CD4-positive, alpha-beta T cell treated with Interleukin-10 for 1 hour (primary cell): ENCODE measurements around the gene TEX44.

ENCODE experiments used
- DNase-seq: peaks from one replicate; pipeline ENCODE4 v3.0.0-alpha.2; 2020

Gene TEX44

DNA sequence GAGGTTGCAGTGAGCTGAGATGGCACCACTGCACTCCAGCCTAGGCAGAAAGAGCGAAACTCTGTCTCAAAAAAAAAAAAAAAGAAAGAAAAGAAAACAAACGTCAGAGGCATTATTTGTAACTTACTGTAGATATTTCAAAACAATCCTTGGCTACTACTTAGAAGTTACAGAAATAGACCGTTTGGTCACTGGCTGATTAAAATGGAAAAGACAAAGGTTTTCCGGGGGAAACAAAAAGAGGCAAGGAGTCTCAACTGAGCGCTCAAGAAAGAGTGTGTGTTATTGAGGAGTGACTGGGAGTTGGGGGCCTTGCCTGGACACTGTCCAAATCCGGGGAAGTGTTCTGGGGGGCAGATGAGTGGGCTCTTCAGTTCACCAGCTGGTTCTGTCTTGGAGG, 47.6 kb downstream of the TEX44 start:
- DNase-seq: no peak

DNA sequence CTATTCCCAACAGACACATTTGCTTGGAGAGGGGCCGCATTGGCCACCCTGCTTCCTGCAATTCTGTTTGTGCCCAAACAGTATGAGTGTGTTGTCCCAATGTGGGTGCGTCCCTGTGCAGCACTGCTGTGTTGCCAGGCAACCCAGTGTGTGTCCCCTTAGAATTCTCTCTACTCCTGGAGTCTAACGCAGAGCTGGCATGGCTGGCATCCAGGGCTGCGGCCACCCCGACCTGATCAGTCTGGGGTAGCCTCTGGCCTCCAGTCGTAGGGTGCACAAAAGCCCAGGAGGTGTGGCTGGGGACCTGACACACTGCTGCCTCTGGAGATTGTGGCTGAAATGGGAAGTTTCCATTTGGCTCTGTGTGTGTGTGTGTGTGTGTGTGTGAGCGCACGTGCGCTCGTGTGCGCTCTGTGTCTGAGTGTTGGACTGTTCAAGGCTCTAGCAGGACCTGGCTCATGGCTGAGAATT, 48.0 kb downstream of the TEX44 start:
- no peak for DNase-seq

- peak; percentile 55 for DNase-seq
These were observed 50.2 kb downstream of the TEX44 start for GRCh38 chr2:231642631-231643494.

GRCh38 chr2:231643495-231643888, 50.8 kb downstream of the TEX44 start:
- DNase-seq: no peak
